Erythroblast (primary cell): Measurements from ENCODE around the gene TAF6L.

Source experiments
- GATA1 ChIP-seq: IDR thresholded peaks from 2 replicates; pipeline ENCODE4 v1.6.1; 2011; ENCODE audit warnings: low read depth, mild to moderate bottlenecking, control low read depth, low read length, moderate library complexity
- POLR2A ChIP-seq: IDR thresholded peaks from 2 replicates; pipeline ENCODE4 v1.6.1; 2011; ENCODE audit warnings: mild to moderate bottlenecking, low read length

DNA sequence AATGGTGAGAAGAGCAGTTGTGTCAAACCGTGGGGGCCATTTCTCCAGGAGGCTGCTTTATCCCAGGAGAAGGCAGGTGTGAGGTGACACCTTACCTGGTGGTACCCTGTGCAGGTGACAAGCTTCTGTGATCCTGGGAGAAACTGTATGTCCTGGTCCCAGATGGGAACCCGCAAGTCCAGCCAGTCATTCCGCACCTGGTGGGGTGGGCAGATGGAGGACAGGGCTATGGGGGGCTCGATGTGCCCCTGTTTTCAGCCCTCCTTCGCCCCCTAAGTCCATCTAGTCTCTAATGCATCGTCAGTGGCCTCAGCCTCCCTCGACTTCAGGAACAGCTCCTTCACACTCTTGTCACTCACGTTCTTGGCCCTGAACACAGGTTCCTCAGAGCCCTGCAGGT, 64.1 kb downstream of the TAF6L start:
- no peak for TF ChIP-seq POLR2A
- no peak for TF ChIP-seq GATA1
